Activated CD4-positive, alpha-beta T cell treated with anti-CD3 and anti-CD28 coated beads, Interleukin-2, amount 50 U/mL, for 16 hours (primary cell): ENCODE data around the gene FAM171A1.
"Not testable (repeated sequence)": the region's sequence is repeated elsewhere in the genome, so short reads cannot be mapped to it uniquely, and the experiment has no call there.

Experiments
- DNase-seq: peaks from one replicate; pipeline ENCODE4 v3.0.0-alpha.2; 2020

Gene FAM171A1

GRCh38 chr10:15315286-15315685, 55.8 kb downstream of the FAM171A1 start:
- DNase-seq = no peak

GRCh38 chr10:15314482-15315045, 56.5 kb downstream of the FAM171A1 start:
- no peak for DNase-seq

GRCh38 chr10:15313843-15314242, 57.2 kb downstream of the FAM171A1 start:
- DNase-seq = no peak

GRCh38 chr10:15313047-15313446, 58.0 kb downstream of the FAM171A1 start:
- DNase-seq = no peak

- no peak for DNase-seq
Measured at GRCh38 chr10:15311569-15312280, 59.4 kb downstream of the FAM171A1 start.

GRCh38 chr10:15310776-15311568, 60.1 kb downstream of the FAM171A1 start:
- DNase-seq = no peak

- no peak for DNase-seq
Measured at GRCh38 chr10:15309221-15309620, 61.9 kb downstream of the FAM171A1 start.

- DNase-seq = no peak
Measured at GRCh38 chr10:15306735-15307280, 64.3 kb downstream of the FAM171A1 start.

GRCh38 chr10:15305634-15306033, 65.5 kb downstream of the FAM171A1 start:
- no peak for DNase-seq

- no peak for DNase-seq
Measured at GRCh38 chr10:15305161-15305560, 65.9 kb downstream of the FAM171A1 start.

GRCh38 chr10:15302188-15302956, 68.7 kb downstream of the FAM171A1 start:
- not testable (repeated sequence) for DNase-seq

- no peak for DNase-seq
Measured at GRCh38 chr10:15300697-15301096, 70.4 kb downstream of the FAM171A1 start.

- DNase-seq = no peak
Measured at GRCh38 chr10:15300145-15300544, 70.9 kb downstream of the FAM171A1 start.

- no peak for DNase-seq
Measured at GRCh38 chr10:15296701-15297100, 74.4 kb downstream of the FAM171A1 start.

- no peak for DNase-seq
Measured at GRCh38 chr10:15295537-15296325, 75.4 kb downstream of the FAM171A1 start.

- no peak for DNase-seq
Measured at GRCh38 chr10:15293862-15294842, 76.9 kb downstream of the FAM171A1 start.

- no peak for DNase-seq
Measured at GRCh38 chr10:15290671-15291070, 80.4 kb downstream of the FAM171A1 start.

- DNase-seq = no peak
Measured at GRCh38 chr10:15290150-15290549, 80.9 kb downstream of the FAM171A1 start.

- no peak for DNase-seq
Measured at GRCh38 chr10:15280974-15281373, 90.1 kb downstream of the FAM171A1 start.

GRCh38 chr10:15280462-15280861, 90.6 kb downstream of the FAM171A1 start:
- no peak for DNase-seq

- DNase-seq = no peak
Measured at GRCh38 chr10:15279236-15279635, 91.9 kb downstream of the FAM171A1 start.
